OCI-LY1 (cell line): ENCODE results near the gene RBMS1.

ENCODE experiments used
- EZH2 ChIP-seq: fragments of 200-600 bp; sonication (generic), shearing (Covaris generic); IDR thresholded peaks from 2 replicates; pipeline ENCODE4 v1.8.0; 2017; ENCODE audit warnings: borderline replicate concordance, mixed run types, mild to moderate bottlenecking, antibody characterized with exemption, low read length, moderate library complexity, mixed read lengths
- TF ChIP-seq, protein P1 (sequence below): fragments of 200-600 bp; sonication (generic), shearing (Covaris generic); IDR thresholded peaks from 2 replicates; pipeline ENCODE4 v1.5.1; 2017; ENCODE audit warnings: mild to moderate bottlenecking, antibody characterized with exemption, low read length, moderate library complexity, mixed read lengths

- TF ChIP-seq EZH2 = no peak
- TF ChIP-seq, protein P1, sequence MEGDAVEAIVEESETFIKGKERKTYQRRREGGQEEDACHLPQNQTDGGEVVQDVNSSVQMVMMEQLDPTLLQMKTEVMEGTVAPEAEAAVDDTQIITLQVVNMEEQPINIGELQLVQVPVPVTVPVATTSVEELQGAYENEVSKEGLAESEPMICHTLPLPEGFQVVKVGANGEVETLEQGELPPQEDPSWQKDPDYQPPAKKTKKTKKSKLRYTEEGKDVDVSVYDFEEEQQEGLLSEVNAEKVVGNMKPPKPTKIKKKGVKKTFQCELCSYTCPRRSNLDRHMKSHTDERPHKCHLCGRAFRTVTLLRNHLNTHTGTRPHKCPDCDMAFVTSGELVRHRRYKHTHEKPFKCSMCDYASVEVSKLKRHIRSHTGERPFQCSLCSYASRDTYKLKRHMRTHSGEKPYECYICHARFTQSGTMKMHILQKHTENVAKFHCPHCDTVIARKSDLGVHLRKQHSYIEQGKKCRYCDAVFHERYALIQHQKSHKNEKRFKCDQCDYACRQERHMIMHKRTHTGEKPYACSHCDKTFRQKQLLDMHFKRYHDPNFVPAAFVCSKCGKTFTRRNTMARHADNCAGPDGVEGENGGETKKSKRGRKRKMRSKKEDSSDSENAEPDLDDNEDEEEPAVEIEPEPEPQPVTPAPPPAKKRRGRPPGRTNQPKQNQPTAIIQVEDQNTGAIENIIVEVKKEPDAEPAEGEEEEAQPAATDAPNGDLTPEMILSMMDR = no peak
Measured at GRCh38 chr2:160502478-160502877, 8.9 kb upstream of the RBMS1 start.
